PFSK-1 (cell line): Measurements from ENCODE around the gene EVC2.

ENCODE experiments used
- FOXP2 ChIP-seq: optimal IDR thresholded peaks from 2 replicates; pipeline ENCODE3; 2011; ENCODE audit warnings: borderline replicate concordance, control low read depth, inconsistent platforms; ENCODE audit not compliant: insufficient read depth; ENCODE audit errors: extremely low read length, extremely low read depth
- POLR2AphosphoS5 ChIP-seq: IDR thresholded peaks from 2 replicates; pipeline ENCODE4 v1.6.1; 2012; ENCODE audit warnings: low read depth, mild to moderate bottlenecking, control low read depth, low read length, moderate library complexity
- TAF1 ChIP-seq: IDR thresholded peaks from 2 replicates; pipeline ENCODE4 v1.6.1; 2012; ENCODE audit warnings: low read length, control low read depth, borderline replicate concordance; ENCODE audit not compliant: insufficient read depth
- TF ChIP-seq, protein P1 (sequence below), 2 experiments: IDR thresholded peaks; 2 replicates each; pipeline versions ENCODE4 v1.6.1 to v1.8.0; 2011 to 2012; ENCODE audit warnings: low read depth in 2 of 2, low read length in 2 of 2, control low read depth in 1 of 2, inconsistent platforms in 1 of 2, mild to moderate bottlenecking in 1 of 2, moderate library complexity in 1 of 2; ENCODE audit not compliant: insufficient read depth in 1 of 2

GRCh38 chr4:5662555-5662954 lies 45.8 kb downstream of the EVC2 start:
- no peak for TF ChIP-seq FOXP2
- TF ChIP-seq, protein P1, sequence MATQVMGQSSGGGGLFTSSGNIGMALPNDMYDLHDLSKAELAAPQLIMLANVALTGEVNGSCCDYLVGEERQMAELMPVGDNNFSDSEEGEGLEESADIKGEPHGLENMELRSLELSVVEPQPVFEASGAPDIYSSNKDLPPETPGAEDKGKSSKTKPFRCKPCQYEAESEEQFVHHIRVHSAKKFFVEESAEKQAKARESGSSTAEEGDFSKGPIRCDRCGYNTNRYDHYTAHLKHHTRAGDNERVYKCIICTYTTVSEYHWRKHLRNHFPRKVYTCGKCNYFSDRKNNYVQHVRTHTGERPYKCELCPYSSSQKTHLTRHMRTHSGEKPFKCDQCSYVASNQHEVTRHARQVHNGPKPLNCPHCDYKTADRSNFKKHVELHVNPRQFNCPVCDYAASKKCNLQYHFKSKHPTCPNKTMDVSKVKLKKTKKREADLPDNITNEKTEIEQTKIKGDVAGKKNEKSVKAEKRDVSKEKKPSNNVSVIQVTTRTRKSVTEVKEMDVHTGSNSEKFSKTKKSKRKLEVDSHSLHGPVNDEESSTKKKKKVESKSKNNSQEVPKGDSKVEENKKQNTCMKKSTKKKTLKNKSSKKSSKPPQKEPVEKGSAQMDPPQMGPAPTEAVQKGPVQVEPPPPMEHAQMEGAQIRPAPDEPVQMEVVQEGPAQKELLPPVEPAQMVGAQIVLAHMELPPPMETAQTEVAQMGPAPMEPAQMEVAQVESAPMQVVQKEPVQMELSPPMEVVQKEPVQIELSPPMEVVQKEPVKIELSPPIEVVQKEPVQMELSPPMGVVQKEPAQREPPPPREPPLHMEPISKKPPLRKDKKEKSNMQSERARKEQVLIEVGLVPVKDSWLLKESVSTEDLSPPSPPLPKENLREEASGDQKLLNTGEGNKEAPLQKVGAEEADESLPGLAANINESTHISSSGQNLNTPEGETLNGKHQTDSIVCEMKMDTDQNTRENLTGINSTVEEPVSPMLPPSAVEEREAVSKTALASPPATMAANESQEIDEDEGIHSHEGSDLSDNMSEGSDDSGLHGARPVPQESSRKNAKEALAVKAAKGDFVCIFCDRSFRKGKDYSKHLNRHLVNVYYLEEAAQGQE (IDR thresholded peaks at IDR 0.05; ENCODE audit: insufficient read depth in 1 of 2, low read depth in 2 of 2, low read length in 2 of 2): no peak
- no peak for TF ChIP-seq TAF1
- no peak for TF ChIP-seq POLR2AphosphoS5
